K562 (cell line): Measurements from ENCODE around the gene FERMT1. TPM values are rescaled to one million over a fixed set of nuclear protein-coding genes. Genes with fewer than 3 reads are reported as not detected.

Experiments used
- ATAC-seq: fragments of 200-7000 bp; cut with Tn5 transposase; 3 replicates; pipeline ENCODE4 v1.9.1; 2020; ENCODE audit warnings: moderate library complexity
- BruUV-seq: library from RNA; stranded (reverse); fragments of 400-500 nt; replicated peaks from 2 replicates; lab custom pipeline; 2021; lab: Mats Ljungman, UMichigan
- CTCF ChIA-PET: fragments of 300-600 bp; formaldehyde crosslinking; extraction: SDS; loops from one replicate; lab custom pipeline; 2021; ENCODE audit warnings: low intra/inter-chr PET ratio; lab: Yijun Ruan, JAX
- POLR2A ChIA-PET: fragments of 300-600, 350-650 bp; sonication (Branson Sonifier 250); formaldehyde crosslinking; extraction: SDS; loops from one replicate; lab custom pipeline; 2021; ENCODE audit warnings: antibody characterized with exemption, inconsistent platforms; lab: Yijun Ruan, JAX
- DNase-seq, 4 experiments: peaks; one replicate each; pipeline versions ENCODE4 v3.0.0 to v3.0.0-alpha.2; 2011 to 2018; ENCODE audit warnings: low spot score in 3 of 4, mixed read lengths in 3 of 4; ENCODE audit errors: extremely low read depth in 1 of 4
- FAIRE-seq: peaks from 2 replicates; lab custom pipeline; 2011; peaks lifted over from hg19 to GRCh38; lab: Jason Lieb, UNC
- H2AFZ ChIP-seq: 2 replicates; pipeline ENCODE4 v1.6.0; 2011; ENCODE audit warnings: low read depth, low read length, control low read depth, inconsistent platforms
- H3K27ac ChIP-seq: fragments of 200-600 bp; 3 replicates; pipeline ENCODE4 v1.8.0; 2011; ENCODE audit warnings: low read depth, mild to moderate bottlenecking, control low read depth, inconsistent platforms, low read length, moderate library complexity, mixed read lengths; ENCODE audit errors: extremely low read depth
- H3K27me3 ChIP-seq, 2 experiments: fragments of 300-600 bp in 1 of 2; 2 replicates in 1 of 2; 3 replicates in 1 of 2; pipeline versions ENCODE4 v1.6.0 to v1.8.0; 2011; ENCODE audit warnings: inconsistent platforms in 2 of 2, low read length in 2 of 2, mild to moderate bottlenecking in 1 of 2, mixed read lengths in 1 of 2, moderate library complexity in 1 of 2; ENCODE audit not compliant: control insufficient read depth in 2 of 2, insufficient read depth in 2 of 2
- H3K36me3 ChIP-seq: fragments of 300-600 bp; 3 replicates; pipeline ENCODE4 v1.8.0; 2011; ENCODE audit warnings: mild to moderate bottlenecking, low read length, inconsistent platforms; ENCODE audit not compliant: control insufficient read depth, insufficient read depth
- H3K4me1 ChIP-seq, 2 experiments: fragments of 200-600 bp in 1 of 2; replicated peaks in 1 of 2; 2 replicates in 1 of 2; 3 replicates in 1 of 2; pipeline versions ENCODE4 v1.5.1 to v1.8.0; 2011; ENCODE audit warnings: inconsistent platforms in 2 of 2, low read length in 2 of 2, mild to moderate bottlenecking in 1 of 2, mixed read lengths in 1 of 2, moderate library complexity in 1 of 2; ENCODE audit not compliant: control insufficient read depth in 2 of 2, insufficient read depth in 2 of 2
- H3K4me2 ChIP-seq: 2 replicates; pipeline ENCODE4 v1.6.1; 2011; ENCODE audit warnings: low read length, control low read depth, inconsistent platforms, mixed read lengths; ENCODE audit not compliant: insufficient read depth
- H3K4me3 ChIP-seq: fragments of 200-600 bp; sonication (generic), shearing (Covaris generic); 2 replicates; pipeline ENCODE4 v1.5.1; 2016; ENCODE audit warnings: control low read depth, inconsistent platforms
- H3K79me2 ChIP-seq: fragments of 200-600 bp; 3 replicates; pipeline ENCODE4 v1.8.0; 2011; ENCODE audit warnings: low read length, inconsistent platforms; ENCODE audit not compliant: control insufficient read depth, insufficient read depth
- H3K9ac ChIP-seq, 2 experiments: 2 replicates each; pipeline versions ENCODE4 v1.6.0 to v1.6.1; 2011; ENCODE audit warnings: low read depth in 2 of 2, low read length in 2 of 2, control low read depth in 1 of 2, inconsistent platforms in 1 of 2, mild to moderate bottlenecking in 1 of 2, mixed read lengths in 1 of 2; ENCODE audit not compliant: insufficient read depth in 1 of 2
- H3K9me1 ChIP-seq: one replicate; pipeline ENCODE4 v1.6.0; 2011; ENCODE audit warnings: inconsistent platforms, mild to moderate bottlenecking, low read length, moderate library complexity; ENCODE audit not compliant: control insufficient read depth, insufficient read depth
- H3K9me3 ChIP-seq: replicated peaks from 2 replicates; pipeline ENCODE4 v1.5.1; 2011; ENCODE audit warnings: low read depth, low read length, inconsistent platforms; ENCODE audit not compliant: control insufficient read depth, insufficient read depth
- H4K20me1 ChIP-seq: replicated peaks from 2 replicates; pipeline ENCODE4 v1.6.1; 2011; ENCODE audit warnings: low read length, inconsistent platforms, mixed read lengths; ENCODE audit not compliant: control insufficient read depth, insufficient read depth
- RFX7 ChIP-seq: fragments of 250-450 bp; sonication (Bioruptor Pico); IDR thresholded peaks from 2 replicates; pipeline ENCODE4 v1.5.1; 2021; ENCODE audit warnings: mild to moderate bottlenecking
- ZFP30 ChIP-seq: fragments of 250-450 bp; sonication (Bioruptor Pico); IDR thresholded peaks from 2 replicates; pipeline ENCODE4 v1.8.0; 2022; ENCODE audit warnings: moderate library complexity, mild to moderate bottlenecking, inconsistent platforms, borderline replicate concordance
- ZNF143 ChIP-seq: sonication (generic); formaldehyde crosslinking; IDR thresholded peaks from 2 replicates; pipeline ENCODE4 v1.9.0; 2022; ENCODE audit warnings: mild to moderate bottlenecking, missing genetic modification reagents
- ZNF75A ChIP-seq: fragments of 450-650 bp; formaldehyde crosslinking; IDR thresholded peaks from 2 replicates; pipeline ENCODE4 v1.4.0; 2020; ENCODE audit warnings: mild to moderate bottlenecking
- WGBS: fragments of 100-300 bp; shearing (Covaris generic); methylation state at CpG from one replicate; pipeline ENCODE4 v1.1.6; 2016; ENCODE audit warnings: low coverage, mixed read lengths; ENCODE audit not compliant: insufficient coverage; ENCODE audit errors: missing lambda C conversion rate; 5-methylcytosine and 5-hydroxymethylcytosine counted together
- in situ Hi-C: fragments of 300-500 bp; cut with MboI; formaldehyde crosslinking; loops from 4 replicates; pipeline ENCODE4 v1.15.0; 2018; ENCODE audit warnings: inconsistent platforms, mixed read lengths
- intact Hi-C: fragments of 100-400 bp; cut with micrococcal nuclease; formaldehyde crosslinking; loops from 2 replicates; pipeline ENCODE4 v1.14.2; 2022
- polyA plus RNA-seq, 8 experiments: library from polyadenylated mRNA; depleted of rRNA in 4 of 8; stranded (reverse) in 5 of 8; unstranded in 3 of 8; fragments of >200 nt; fragmentation: Nextera tagmentation in 2 of 8; fragmentation: Illumina TruSeq in 1 of 8; extraction: Ambion mirVana in 2 of 8; extraction: Trizol in 1 of 8; gene quantifications; 2 replicates each; pipeline versions ENCODE4 v1.2.1 to v1.2.3, GENCODE V29; 2011 to 2014; ENCODE audit warnings: inconsistent platforms in 1 of 8, missing spikeins in 1 of 8
- total RNA-seq, 7 experiments: library from RNA; depleted of rRNA in 6 of 7; stranded (reverse); fragments of >200 nt in 6 of 7; fragmentation: Illumina TruSeq in 2 of 7; extraction: Trizol in 2 of 7; gene quantifications; 2 replicates each; pipeline versions ENCODE4 v1.2.1 to v1.2.3, GENCODE V29; 2011 to 2021; ENCODE audit warnings: low replicate concordance in 1 of 7
- TF ChIP-seq, protein P1 (sequence below): fragments of 450-650 bp; IDR thresholded peaks from 2 replicates; pipeline ENCODE4 v1.6.1; 2016; ENCODE audit warnings: low read depth
- TF ChIP-seq, protein P2 (sequence below): IDR thresholded peaks from 2 replicates; pipeline ENCODE4 v1.6.1; 2011; ENCODE audit not compliant: insufficient read length; ENCODE audit errors: extremely low read depth

Gene FERMT1
- total and polyA plus RNA-seq, 9 of the 15 experiments (the other 6 are each of a cell fraction or from before 2014, with no cell fraction given) = 0.07 TPM; not detected in 8

DNA sequence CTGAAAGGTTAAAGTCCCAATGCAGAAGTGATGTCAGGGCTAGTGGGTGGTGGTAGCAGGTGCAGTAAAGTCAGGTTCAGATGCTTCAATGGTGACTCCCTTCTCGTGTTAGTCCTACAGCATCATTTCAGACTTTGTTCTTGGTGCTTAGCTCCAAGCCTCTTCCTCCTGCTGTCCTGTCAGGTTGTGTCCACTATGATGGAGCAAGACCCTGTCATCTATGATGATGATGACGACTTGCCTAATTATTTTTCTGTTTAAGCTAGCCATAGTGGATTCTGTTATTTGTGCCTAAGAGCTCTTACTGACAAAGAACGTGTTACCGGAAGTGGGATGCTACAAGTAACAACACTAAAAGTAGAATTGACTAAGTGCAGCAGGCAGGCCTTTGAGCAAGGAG lies 5.0 kb upstream of the FERMT1 start (continued):
- TF ChIP-seq ZNF75A (CRISPR knock-in tag) = no peak

DNA sequence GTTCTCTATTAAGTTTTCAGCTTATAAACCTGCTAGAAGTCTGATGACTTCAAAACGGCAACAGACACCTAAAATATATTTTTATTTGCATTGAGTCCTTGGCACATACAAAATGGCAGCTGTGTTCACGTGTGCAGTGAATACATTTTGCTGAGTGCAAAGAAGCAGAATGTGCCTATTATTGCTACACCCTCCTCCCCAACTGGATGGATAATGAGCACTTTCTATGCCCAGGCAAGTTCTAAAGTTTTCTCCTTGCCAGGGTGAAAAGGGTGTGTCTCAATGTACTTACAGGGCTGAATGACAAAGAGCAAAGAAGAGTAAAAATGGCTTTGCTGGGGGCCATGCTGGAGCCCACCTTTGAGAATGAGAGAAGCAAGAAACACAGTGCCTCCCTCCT lies 4.0 kb upstream of the FERMT1 start:
- WGBS = 0% methylated on average over 2 of the region's 2 CpGs
- DNase-seq (no peak), ATAC-seq (no peak), FAIRE-seq (no peak)
- in situ Hi-C loops = no loop called here
- Histone ChIP-seq H3K9me1 (no peaks in the 10 kb centered on the region), H3K36me3 (no peaks in the 10 kb centered on the region), H3K27me3 (peaks cover 0 to 15% of the 10 kb centered on the region in 2 experiments; a peak in 2 of 5 replicates), H2AFZ (no peak overlapping the region), H3K9ac (no peak overlapping the region), H3K4me3 (no peak overlapping the region), H3K9me3 (no peaks in the 10 kb centered on the region), H3K4me1 (peaks cover 0 to 7% of the 10 kb centered on the region in 2 experiments; a peak in 2 of 5 replicates), H4K20me1 (no peaks in the 10 kb centered on the region), H3K79me2 (no peaks in the 10 kb centered on the region), H3K4me2 (no peak overlapping the region), H3K27ac (no peak overlapping the region)
- POLR2A ChIA-PET = no interaction called here
- TF ChIP-seq, protein P1, sequence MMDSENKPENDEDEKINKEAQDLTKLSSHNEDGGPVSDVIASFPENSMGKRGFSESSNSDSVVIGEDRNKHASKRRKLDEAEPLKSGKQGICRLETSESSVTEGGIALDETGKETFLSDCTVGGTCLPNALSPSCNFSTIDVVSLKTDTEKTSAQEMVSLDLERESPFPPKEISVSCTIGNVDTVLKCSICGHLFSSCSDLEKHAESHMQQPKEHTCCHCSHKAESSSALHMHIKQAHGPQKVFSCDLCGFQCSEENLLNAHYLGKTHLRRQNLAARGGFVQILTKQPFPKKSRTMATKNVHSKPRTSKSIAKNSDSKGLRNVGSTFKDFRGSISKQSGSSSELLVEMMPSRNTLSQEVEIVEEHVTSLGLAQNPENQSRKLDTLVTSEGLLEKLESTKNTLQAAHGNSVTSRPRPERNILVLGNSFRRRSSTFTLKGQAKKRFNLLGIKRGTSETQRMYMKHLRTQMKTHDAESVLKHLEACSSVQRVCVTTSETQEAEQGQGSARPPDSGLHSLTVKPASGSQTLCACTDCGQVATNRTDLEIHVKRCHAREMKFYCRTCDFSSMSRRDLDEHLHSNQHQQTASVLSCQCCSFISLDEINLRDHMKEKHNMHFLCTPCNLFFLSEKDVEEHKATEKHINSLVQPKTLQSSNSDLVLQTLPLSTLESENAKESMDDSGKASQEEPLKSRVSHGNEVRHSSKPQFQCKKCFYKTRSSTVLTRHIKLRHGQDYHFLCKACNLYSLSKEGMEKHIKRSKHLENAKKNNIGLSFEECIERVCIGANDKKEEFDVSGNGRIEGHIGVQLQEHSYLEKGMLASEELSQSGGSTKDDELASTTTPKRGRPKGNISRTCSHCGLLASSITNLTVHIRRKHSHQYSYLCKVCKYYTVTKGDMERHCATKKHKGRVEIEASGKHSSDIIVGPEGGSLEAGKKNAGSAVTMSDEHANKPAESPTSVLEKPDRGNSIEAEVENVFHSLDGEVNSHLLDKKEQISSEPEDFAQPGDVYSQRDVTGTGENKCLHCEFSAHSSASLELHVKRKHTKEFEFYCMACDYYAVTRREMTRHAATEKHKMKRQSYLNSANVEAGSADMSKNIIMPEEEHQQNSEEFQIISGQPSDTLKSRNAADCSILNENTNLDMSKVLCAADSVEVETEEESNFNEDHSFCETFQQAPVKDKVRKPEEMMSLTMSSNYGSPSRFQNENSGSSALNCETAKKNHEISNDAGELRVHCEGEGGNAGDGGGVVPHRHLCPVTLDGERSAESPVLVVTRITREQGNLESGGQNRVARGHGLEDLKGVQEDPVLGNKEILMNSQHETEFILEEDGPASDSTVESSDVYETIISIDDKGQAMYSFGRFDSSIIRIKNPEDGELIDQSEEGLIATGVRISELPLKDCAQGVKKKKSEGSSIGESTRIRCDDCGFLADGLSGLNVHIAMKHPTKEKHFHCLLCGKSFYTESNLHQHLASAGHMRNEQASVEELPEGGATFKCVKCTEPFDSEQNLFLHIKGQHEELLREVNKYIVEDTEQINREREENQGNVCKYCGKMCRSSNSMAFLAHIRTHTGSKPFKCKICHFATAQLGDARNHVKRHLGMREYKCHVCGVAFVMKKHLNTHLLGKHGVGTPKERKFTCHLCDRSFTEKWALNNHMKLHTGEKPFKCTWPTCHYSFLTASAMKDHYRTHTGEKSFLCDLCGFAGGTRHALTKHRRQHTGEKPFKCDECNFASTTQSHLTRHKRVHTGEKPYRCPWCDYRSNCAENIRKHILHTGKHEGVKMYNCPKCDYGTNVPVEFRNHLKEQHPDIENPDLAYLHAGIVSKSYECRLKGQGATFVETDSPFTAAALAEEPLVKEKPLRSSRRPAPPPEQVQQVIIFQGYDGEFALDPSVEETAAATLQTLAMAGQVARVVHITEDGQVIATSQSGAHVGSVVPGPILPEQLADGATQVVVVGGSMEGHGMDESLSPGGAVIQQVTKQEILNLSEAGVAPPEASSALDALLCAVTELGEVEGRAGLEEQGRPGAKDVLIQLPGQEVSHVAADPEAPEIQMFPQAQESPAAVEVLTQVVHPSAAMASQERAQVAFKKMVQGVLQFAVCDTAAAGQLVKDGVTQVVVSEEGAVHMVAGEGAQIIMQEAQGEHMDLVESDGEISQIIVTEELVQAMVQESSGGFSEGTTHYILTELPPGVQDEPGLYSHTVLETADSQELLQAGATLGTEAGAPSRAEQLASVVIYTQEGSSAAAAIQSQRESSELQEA = no peak
- TF ChIP-seq ZNF143 (CRISPR knock-in tag) (no peak), RFX7 (CRISPR knock-in tag) (no peak), ZFP30 (CRISPR knock-in tag) (no peak)
- TF ChIP-seq, protein P2, sequence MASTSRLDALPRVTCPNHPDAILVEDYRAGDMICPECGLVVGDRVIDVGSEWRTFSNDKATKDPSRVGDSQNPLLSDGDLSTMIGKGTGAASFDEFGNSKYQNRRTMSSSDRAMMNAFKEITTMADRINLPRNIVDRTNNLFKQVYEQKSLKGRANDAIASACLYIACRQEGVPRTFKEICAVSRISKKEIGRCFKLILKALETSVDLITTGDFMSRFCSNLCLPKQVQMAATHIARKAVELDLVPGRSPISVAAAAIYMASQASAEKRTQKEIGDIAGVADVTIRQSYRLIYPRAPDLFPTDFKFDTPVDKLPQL = no peak
- no TSS peak for BruUV-seq
- intact Hi-C loops = no loop called here
- CTCF ChIA-PET = no interaction called here
